ENCODE results near the gene RUNDC1.

RUNDC1 gene

GRCh38 chr17:43031666-43032065, 51.3 kb downstream of the RUNDC1 start:
- TF ChIP-seq CTCF (IDR thresholded peaks at IDR 0.05; ENCODE audit: insufficient read depth, low read length, missing control alignments): no peak
- ChIA-PET POLR2A (no interaction called here), CTCF (interaction anchor here (1.0 kb wide), 1 partner anchor 93 kb away, joined by 4 read pairs; no protein-coding TSS in a partner anchor)
- DNase-seq (ENCODE audit: low read depth, low spot score): no peak
- H3K4me3 ChIP-seq (ENCODE audit: low read depth, low read length): no peak overlapping the region

GRCh38 chr17:43033948-43034881, 53.9 kb downstream of the RUNDC1 start:
- CTCF ChIA-PET: interaction anchor here (1.0 to 3.5 kb wide), 2 partner anchors 10 to 305 kb away, joined by 3 to 17 read pairs; no protein-coding TSS in a partner anchor
- DNase-seq (ENCODE audit: low read depth, low spot score): no peak
- POLR2A ChIA-PET: no interaction called here
- no peak overlapping the region for H3K4me3 ChIP-seq (ENCODE audit: low read depth, low read length)
- no peak for TF ChIP-seq CTCF (IDR thresholded peaks at IDR 0.05; ENCODE audit: insufficient read depth, low read length, missing control alignments)

- TF ChIP-seq CTCF (IDR thresholded peaks at IDR 0.05; ENCODE audit: insufficient read depth, low read length, missing control alignments): no peak
- no peak for DNase-seq (ENCODE audit: low read depth, low spot score)
- ChIA-PET POLR2A (no interaction called here), CTCF (interaction anchor here (1.7 to 3.5 kb wide), 2 partner anchors 8 to 11 kb away, joined by 3 to 17 read pairs; no protein-coding TSS in a partner anchor)
- H3K4me3 ChIP-seq (ENCODE audit: low read depth, low read length): no peak overlapping the region
These were observed 54.5 kb downstream of the RUNDC1 start for GRCh38 chr17:43034894-43035293.

- ChIA-PET POLR2A (interaction anchor here (0.7 kb wide), 1 partner anchor 24 kb away, joined by 3 read pairs; no protein-coding TSS in a partner anchor), CTCF (no interaction called here)
- no peak overlapping the region for H3K4me3 ChIP-seq (ENCODE audit: low read depth, low read length)
- DNase-seq (ENCODE audit: low read depth, low spot score): no peak
- no peak for TF ChIP-seq CTCF (IDR thresholded peaks at IDR 0.05; ENCODE audit: insufficient read depth, low read length, missing control alignments)
These were observed 59.3 kb downstream of the RUNDC1 start for GRCh38 chr17:43039646-43040045.

- ChIA-PET CTCF (interaction anchor here (1.0 kb wide), 1 partner anchor 131 kb away, joined by 3 read pairs; the partner anchor contains the start of gene NBR1), POLR2A (interaction anchor here (0.7 kb wide), 1 partner anchor 23 kb away, joined by 3 read pairs; no protein-coding TSS in a partner anchor)
- no peak for TF ChIP-seq CTCF (IDR thresholded peaks at IDR 0.05; ENCODE audit: insufficient read depth, low read length, missing control alignments)
- no peak for DNase-seq (ENCODE audit: low read depth, low spot score)
- H3K4me3 ChIP-seq (ENCODE audit: low read depth, low read length): no peak overlapping the region
These were observed 60.3 kb downstream of the RUNDC1 start for GRCh38 chr17:43040655-43041054.

- TF ChIP-seq CTCF (IDR thresholded peaks at IDR 0.05; ENCODE audit: insufficient read depth, low read length, missing control alignments): no peak
- no peak overlapping the region for H3K4me3 ChIP-seq (ENCODE audit: low read depth, low read length)
- DNase-seq (ENCODE audit: low read depth, low spot score): no peak
- POLR2A ChIA-PET: no interaction called here
- CTCF ChIA-PET: interaction anchor here (0.9 to 1.2 kb wide), 3 partner anchors 11 to 198 kb away, joined by 3 to 5 read pairs (median 4); partner anchors contain the start of genes AOC2 and RND2
These were observed 61.8 kb downstream of the RUNDC1 start for GRCh38 chr17:43042025-43042628.

Data from AG04449 (cell line).